IPS-20b (cell line): ENCODE measurements around the gene TMEM151A.
A peak's percentile ranks its signal among the peaks of the same experiment; 100 is the strongest.

Experiments
- H3K27ac ChIP-seq: one replicate; pipeline ENCODE4 v1.5.1; 2013; ENCODE audit warnings: low read length
- H3K27me3 ChIP-seq: 2 replicates; pipeline ENCODE4 v1.6.1; 2013; ENCODE audit warnings: mild to moderate bottlenecking, low read length, inconsistent platforms; ENCODE audit not compliant: insufficient read depth
- H3K36me3 ChIP-seq: 2 replicates; pipeline ENCODE4 v1.6.1; 2013; ENCODE audit warnings: low read depth, mild to moderate bottlenecking, inconsistent platforms, low read length, moderate library complexity; ENCODE audit not compliant: insufficient read depth
- H3K4me1 ChIP-seq: 2 replicates; pipeline ENCODE4 v1.6.1; 2013; ENCODE audit warnings: mild to moderate bottlenecking, control low read depth, inconsistent platforms, low read length, moderate library complexity; ENCODE audit not compliant: insufficient read depth
- H3K4me3 ChIP-seq: 2 replicates; pipeline ENCODE4 v1.5.1; 2013; ENCODE audit warnings: mild to moderate bottlenecking, low read length, inconsistent platforms
- H3K9ac ChIP-seq: 2 replicates; pipeline ENCODE4 v1.6.1; 2013; ENCODE audit warnings: low read depth, mild to moderate bottlenecking, inconsistent platforms, low read length, moderate library complexity
- H3K9me3 ChIP-seq: 2 replicates; pipeline ENCODE4 v1.6.1; 2013; ENCODE audit warnings: mild to moderate bottlenecking, low read depth, low read length, inconsistent platforms; ENCODE audit not compliant: insufficient read depth

TMEM151A gene

GRCh38 chr11:66336234-66337102, 44.8 kb downstream of the TMEM151A start, which contains the start of gene RIN1:
Gene RIN1, minus strand, starts transcription at chr11:66336434. Its CDS starts 32 bp downstream, at chr11:66336402.
- no peaks in the 10 kb centered on the region for H3K9me3 ChIP-seq
- peaks cover 12% of the 10 kb centered on the region for H3K27me3 ChIP-seq
- peaks cover 3% of the 10 kb centered on the region; the same call in 1 of the 2 replicates for H3K4me1 ChIP-seq
- peak within 1 kb of the TSS; percentile 67 for H3K4me3 ChIP-seq
- no peak within 1 kb of the TSS; the same call in 1 of the 2 replicates for H3K9ac ChIP-seq
- no peak within 1 kb of the TSS for H3K27ac ChIP-seq
- peaks cover 24% of the 10 kb centered on the region for H3K36me3 ChIP-seq

GRCh38 chr11:66337103-66337899, 45.6 kb downstream of the TMEM151A start:
- Histone ChIP-seq H3K9me3 (no peaks in the 10 kb centered on the region), H3K4me3 (no peak overlapping the region), H3K9ac (no peak overlapping the region), H3K27me3 (peaks cover 12% of the 10 kb centered on the region), H3K4me1 (peaks cover 3% of the 10 kb centered on the region; the same call in 1 of the 2 replicates), H3K36me3 (peaks cover 32% of the 10 kb centered on the region), H3K27ac (no peak overlapping the region)

- no peak overlapping the region for H3K9ac ChIP-seq
- peaks cover 3% of the 10 kb centered on the region; the same call in 1 of the 2 replicates for H3K4me1 ChIP-seq
- H3K36me3 ChIP-seq = peaks cover 32% of the 10 kb centered on the region
- no peak overlapping the region for H3K27ac ChIP-seq
- H3K4me3 ChIP-seq = no peak overlapping the region
- H3K9me3 ChIP-seq = no peaks in the 10 kb centered on the region
- peaks cover 12% of the 10 kb centered on the region for H3K27me3 ChIP-seq
Observed at GRCh38 chr11:66338276-66339161, 46.8 kb downstream of the TMEM151A start.

GRCh38 chr11:66339162-66339675, 47.5 kb downstream of the TMEM151A start:
- H3K27ac ChIP-seq = no peak overlapping the region
- peaks cover 12% of the 10 kb centered on the region for H3K27me3 ChIP-seq
- no peak overlapping the region for H3K4me3 ChIP-seq
- no peak overlapping the region for H3K9ac ChIP-seq
- peaks cover 6% of the 10 kb centered on the region; the same call in 1 of the 2 replicates for H3K4me1 ChIP-seq
- H3K9me3 ChIP-seq = no peaks in the 10 kb centered on the region
- peaks cover 32% of the 10 kb centered on the region for H3K36me3 ChIP-seq

- Histone ChIP-seq H3K9me3 (no peaks in the 10 kb centered on the region), H3K4me3 (no peak overlapping the region), H3K27me3 (peaks cover 12% of the 10 kb centered on the region), H3K36me3 (peaks cover 32% of the 10 kb centered on the region), H3K4me1 (peaks cover 8% of the 10 kb centered on the region; the same call in 1 of the 2 replicates), H3K27ac (no peak overlapping the region), H3K9ac (no peak overlapping the region)
Observed at GRCh38 chr11:66339686-66340483, 48.2 kb downstream of the TMEM151A start.

- H3K9ac ChIP-seq = no peak overlapping the region
Observed at GRCh38 chr11:66340596-66341501, 49.2 kb downstream of the TMEM151A start.

GRCh38 chr11:66341502-66342126, 49.9 kb downstream of the TMEM151A start:
- peaks cover 3% of the 10 kb centered on the region; the same call in 1 of the 2 replicates for H3K27me3 ChIP-seq
- no peak overlapping the region for H3K27ac ChIP-seq
- H3K36me3 ChIP-seq = peaks cover 32% of the 10 kb centered on the region
- H3K9me3 ChIP-seq = no peaks in the 10 kb centered on the region
- no peak overlapping the region for H3K4me3 ChIP-seq
- peaks cover 5% of the 10 kb centered on the region; the same call in 1 of the 2 replicates for H3K4me1 ChIP-seq
- no peak overlapping the region for H3K9ac ChIP-seq

More at GRCh38 chr11:66340596-66341501, 49.2 kb downstream of the TMEM151A start:
- Histone ChIP-seq H3K27ac (no peak overlapping the region), H3K36me3 (peaks cover 32% of the 10 kb centered on the region), H3K9me3 (no peaks in the 10 kb centered on the region), H3K4me3 (no peak overlapping the region), H3K27me3 (peaks cover 3% of the 10 kb centered on the region; the same call in 1 of the 2 replicates), H3K4me1 (peaks cover 5% of the 10 kb centered on the region; the same call in 1 of the 2 replicates)

- H3K27ac ChIP-seq = no peak overlapping the region
- H3K9me3 ChIP-seq = no peaks in the 10 kb centered on the region
- H3K9ac ChIP-seq = no peak overlapping the region
- H3K4me1 ChIP-seq = peaks cover 5% of the 10 kb centered on the region; the same call in 1 of the 2 replicates
- peaks cover 32% of the 10 kb centered on the region for H3K36me3 ChIP-seq
- H3K4me3 ChIP-seq = no peak overlapping the region
- H3K27me3 ChIP-seq = peaks cover 9% of the 10 kb centered on the region; the same call in 1 of the 2 replicates
Observed at GRCh38 chr11:66343176-66343575, 51.5 kb downstream of the TMEM151A start.

GRCh38 chr11:66344550-66345315, 53.0 kb downstream of the TMEM151A start, which contains the start of gene BRMS1:
Gene BRMS1, minus strand, starts transcription at chr11:66345104. Its CDS starts 2,870 bp downstream, at chr11:66342234.
- Histone ChIP-seq H3K4me3 (peak within 1 kb of the TSS; percentile 90), H3K36me3 (peaks cover 26% of the 10 kb centered on the region), H3K9ac (peak within 1 kb of the TSS; percentile 87), H3K9me3 (no peaks in the 10 kb centered on the region), H3K27me3 (peaks cover 9% of the 10 kb centered on the region; the same call in 1 of the 2 replicates), H3K27ac (no peak within 1 kb of the TSS), H3K4me1 (peaks cover 5% of the 10 kb centered on the region; the same call in 1 of the 2 replicates)
